Measurements from ENCODE around the gene ABCA13. TPM values are rescaled to one million over a fixed set of nuclear protein-coding genes. Genes with fewer than 3 reads are reported as not detected.

ABCA13 gene
- total and polyA plus RNA-seq, 2 donors (not counting 3 experiments of a cell fraction or from before 2014, with no cell fraction given) = 0.01 to 0.11 TPM

- Histone ChIP-seq H3K4me3 (replicated peaks in 1 of 3; ENCODE audit: insufficient read depth in 1 of 3, low read depth in 1 of 3, low read length in 3 of 3) (no peak overlapping the region), H3K36me3 (ENCODE audit: control insufficient read depth in 2 of 2, extremely low read depth in 1 of 2, insufficient read depth in 2 of 2, low read length in 2 of 2) (no peaks in the 10 kb centered on the region), H4K20me1 (replicated peaks; ENCODE audit: control insufficient read depth, extremely low read depth, insufficient read depth, low read length) (no peaks in the 10 kb centered on the region), H3K4me2 (ENCODE audit: insufficient read depth, low read length) (no peak overlapping the region), H3K27me3 (ENCODE audit: control insufficient read depth in 2 of 2, insufficient read depth in 2 of 2, low read length in 2 of 2) (no peaks in the 10 kb centered on the region), H2AFZ (ENCODE audit: low read depth, low read length) (no peak overlapping the region), H3K27ac (ENCODE audit: insufficient read depth, low read depth, low read length) (no peak overlapping the region), H3K9ac (replicated peaks; ENCODE audit: extremely low read depth, insufficient read depth, low read length) (no peak overlapping the region), H3K9me1 (replicated peaks; ENCODE audit: control insufficient read depth, extremely low read depth, insufficient read depth, low read length) (no peaks in the 10 kb centered on the region), H3K4me1 (ENCODE audit: control insufficient read depth, extremely low read depth, insufficient read depth, low read length) (no peaks in the 10 kb centered on the region), H3K79me2 (ENCODE audit: control insufficient read depth, insufficient read depth, low read length) (no peaks in the 10 kb centered on the region), H3K9me3 (replicated peaks; ENCODE audit: control insufficient read depth, insufficient read depth, low read length) (no peaks in the 10 kb centered on the region)
- intact Hi-C loops (cut with micrococcal nuclease) = no loop called here
- POLR2A ChIA-PET = no interaction called here
- dilution Hi-C loops (cut with MboI; ENCODE audit: extremely low pct_ligation_motif_present, low sequenced_read_pairs) = no loop called here
- DNase-seq (ENCODE audit: low read depth, low spot score) = no peak
- no TSS peak for BruUV-seq (replicated peaks)
- TF ChIP-seq GATA2 (IDR thresholded peaks at IDR 0.05; ENCODE audit: insufficient read depth, insufficient read length, low read depth, low read length) (no peak), POLR2A (IDR thresholded peaks at IDR 0.05; ENCODE audit: low read depth, low read length) (no peak)
- FAIRE-seq = no peak
- CTCF ChIA-PET = no interaction called here
Measured at GRCh38 chr7:48217266-48217665, 46.0 kb downstream of the ABCA13 start.

GRCh38 chr7:48217753-48218152 lies 46.5 kb downstream of the ABCA13 start:
- ChIA-PET POLR2A (no interaction called here), CTCF (no interaction called here)
- dilution Hi-C loops (cut with MboI; ENCODE audit: extremely low pct_ligation_motif_present, low sequenced_read_pairs) (no loop called here), intact Hi-C loops (cut with micrococcal nuclease) (no loop called here)
- Histone ChIP-seq H3K4me1 (ENCODE audit: control insufficient read depth, extremely low read depth, insufficient read depth, low read length) (no peaks in the 10 kb centered on the region), H3K9me1 (replicated peaks; ENCODE audit: control insufficient read depth, extremely low read depth, insufficient read depth, low read length) (no peaks in the 10 kb centered on the region), H2AFZ (ENCODE audit: low read depth, low read length) (no peak overlapping the region), H3K27me3 (ENCODE audit: control insufficient read depth in 2 of 2, insufficient read depth in 2 of 2, low read length in 2 of 2) (no peaks in the 10 kb centered on the region), H3K4me3 (replicated peaks in 1 of 3; ENCODE audit: insufficient read depth in 1 of 3, low read depth in 1 of 3, low read length in 3 of 3) (no peak overlapping the region), H3K79me2 (ENCODE audit: control insufficient read depth, insufficient read depth, low read length) (no peaks in the 10 kb centered on the region), H3K9ac (replicated peaks; ENCODE audit: extremely low read depth, insufficient read depth, low read length) (no peak overlapping the region), H3K9me3 (replicated peaks; ENCODE audit: control insufficient read depth, insufficient read depth, low read length) (no peaks in the 10 kb centered on the region), H4K20me1 (replicated peaks; ENCODE audit: control insufficient read depth, extremely low read depth, insufficient read depth, low read length) (no peaks in the 10 kb centered on the region), H3K4me2 (ENCODE audit: insufficient read depth, low read length) (no peak overlapping the region), H3K27ac (ENCODE audit: insufficient read depth, low read depth, low read length) (no peak overlapping the region), H3K36me3 (ENCODE audit: control insufficient read depth in 2 of 2, extremely low read depth in 1 of 2, insufficient read depth in 2 of 2, low read length in 2 of 2) (no peaks in the 10 kb centered on the region)
- TF ChIP-seq MAX (IDR thresholded peaks at IDR 0.05; ENCODE audit: insufficient read depth, insufficient read length) (no peak), JUN (IDR thresholded peaks at IDR 0.05; ENCODE audit: borderline replicate concordance, insufficient read depth, insufficient read length, low read depth) (no peak), POLR2AphosphoS5 (IDR thresholded peaks at IDR 0.05; ENCODE audit: insufficient read depth, low read depth, low read length) (no peak), FOS (IDR thresholded peaks at IDR 0.05; ENCODE audit: borderline replicate concordance, insufficient read depth, low read length) (no peak), CTCF (IDR thresholded peaks at IDR 0.05; ENCODE audit: extremely low read depth in 1 of 2, insufficient read depth in 1 of 2, low read depth in 1 of 2, low read length in 2 of 2) (no peak), MYC (IDR thresholded peaks at IDR 0.05; ENCODE audit: low read depth, low read length) (no peak), POLR2A (IDR thresholded peaks at IDR 0.05; ENCODE audit: low read depth, low read length) (no peak), GATA2 (IDR thresholded peaks at IDR 0.05; ENCODE audit: insufficient read depth, insufficient read length, low read depth, low read length) (no peak), EZH2 (IDR thresholded peaks at IDR 0.05; ENCODE audit: borderline replicate concordance, low read depth, low read length, severe bottlenecking) (no peak)
- no peak for DNase-seq (ENCODE audit: low read depth, low spot score)
- FAIRE-seq = no peak
- no TSS peak for BruUV-seq (replicated peaks)
